GM12801 (cell line): ENCODE results near the gene SKIL.

Experiments
- CTCF ChIP-seq: IDR thresholded peaks from one replicate; pipeline ENCODE4 v1.5.1; 2011; ENCODE audit warnings: control low read depth; ENCODE audit not compliant: insufficient read length; ENCODE audit errors: extremely low read depth

Gene SKIL

GRCh38 chr3:170323331-170323730 lies 34.2 kb upstream of the SKIL start:
- no peak for TF ChIP-seq CTCF

- TF ChIP-seq CTCF = no peak
Measured at GRCh38 chr3:170324962-170325361, 32.6 kb upstream of the SKIL start.

GRCh38 chr3:170327040-170327808 lies 30.3 kb upstream of the SKIL start:
- no peak for TF ChIP-seq CTCF

GRCh38 chr3:170330366-170330765 lies 27.1 kb upstream of the SKIL start:
- no peak for TF ChIP-seq CTCF

GRCh38 chr3:170331143-170331542 lies 26.4 kb upstream of the SKIL start:
- TF ChIP-seq CTCF = no peak

GRCh38 chr3:170337420-170337819 lies 20.1 kb upstream of the SKIL start:
- no peak for TF ChIP-seq CTCF

- no peak for TF ChIP-seq CTCF
Measured at GRCh38 chr3:170338690-170339340, 18.7 kb upstream of the SKIL start.
